Measurements from ENCODE around the gene WDR37.

The WDR37 gene

GRCh38 chr10:1124796-1125195 lies 68.6 kb downstream of the WDR37 start:
- DNase-seq: no peak

DNA sequence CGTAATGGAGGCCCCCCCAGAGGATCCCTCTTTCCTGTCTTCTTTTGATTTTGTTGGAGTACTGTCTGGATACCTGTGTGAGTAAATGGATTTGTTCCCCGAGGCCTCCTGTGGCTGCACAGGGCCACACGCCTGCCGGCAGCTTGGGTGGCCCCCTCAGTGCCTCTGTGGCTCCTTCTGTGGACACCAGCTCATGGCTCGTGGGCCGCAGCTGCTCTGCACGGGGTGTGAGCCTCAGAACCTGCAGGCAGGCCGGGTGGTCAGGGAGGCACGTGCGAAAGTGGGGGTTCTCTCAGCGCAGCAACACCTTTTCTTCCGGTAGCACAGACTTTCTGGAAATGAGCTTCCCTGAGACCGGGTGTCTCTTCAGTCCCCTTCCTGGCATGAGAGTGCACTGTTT lies 70.3 kb downstream of the WDR37 start:
- DNase-seq: no peak

GRCh38 chr10:1127629-1128028 lies 71.4 kb downstream of the WDR37 start:
- no peak for DNase-seq

DNA sequence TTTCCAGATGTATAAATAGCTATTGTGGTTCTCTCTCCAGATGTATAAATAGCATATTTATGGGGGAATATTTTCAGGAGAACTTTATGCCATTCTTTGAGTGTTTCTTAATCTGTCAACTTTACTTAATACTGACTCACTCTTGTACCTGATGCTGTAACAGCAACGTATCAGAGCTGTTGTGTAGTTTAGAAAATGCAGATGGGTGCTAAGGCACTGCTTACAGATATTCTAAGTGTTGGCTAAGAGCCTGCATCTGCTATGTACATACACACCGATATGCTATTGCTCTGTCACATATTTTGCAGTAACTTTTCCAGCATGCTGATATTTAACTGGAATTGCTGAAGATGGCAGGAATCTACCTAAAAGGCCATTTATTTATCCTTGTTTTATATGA lies 71.9 kb downstream of the WDR37 start:
- DNase-seq: no peak

GRCh38 chr10:1128649-1129048 lies 72.5 kb downstream of the WDR37 start:
- DNase-seq: no peak

GRCh38 chr10:1130226-1130625 lies 74.0 kb downstream of the WDR37 start:
- no peak for DNase-seq

DNA sequence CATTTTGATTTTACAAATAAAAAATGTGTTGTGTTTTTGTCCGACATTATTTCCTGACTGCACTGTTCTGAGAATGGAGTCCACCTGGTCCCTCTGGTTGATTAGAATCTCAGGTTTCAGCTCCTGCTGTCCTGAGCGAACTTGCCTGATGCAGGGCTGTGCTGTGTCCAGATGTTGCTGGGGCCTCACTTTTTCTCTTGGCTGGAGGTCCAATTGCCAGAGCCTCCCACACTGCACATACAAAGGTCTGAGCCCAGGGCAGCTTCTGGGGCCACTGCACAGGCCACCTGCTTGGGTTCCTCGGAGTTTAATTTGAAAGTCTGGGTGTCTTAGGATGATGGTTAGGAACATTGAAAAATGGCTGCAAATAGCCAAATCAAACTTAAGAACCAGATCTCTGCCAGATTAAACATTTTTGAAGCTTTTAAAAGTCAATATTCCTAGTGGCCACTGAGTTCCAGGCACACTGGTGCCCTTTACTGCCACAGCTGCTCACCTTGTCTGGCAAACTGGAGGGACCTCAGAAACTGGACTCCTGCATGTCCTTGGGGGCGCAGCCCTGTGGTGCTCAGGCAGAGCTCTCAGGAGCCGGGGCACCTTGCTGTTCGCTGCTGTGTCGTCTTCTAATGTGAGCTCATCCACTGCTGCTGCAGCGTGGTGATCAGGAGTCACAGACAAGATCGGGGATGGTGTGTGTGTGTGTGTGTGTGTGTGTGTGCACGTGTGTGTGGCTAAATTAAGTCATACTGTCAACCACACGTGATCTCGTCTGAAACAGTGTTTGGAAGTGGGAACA lies 75.0 kb downstream of the WDR37 start:
- DNase-seq: no peak

GRCh38 chr10:1132584-1132983 lies 76.4 kb downstream of the WDR37 start:
- DNase-seq: no peak

DNA sequence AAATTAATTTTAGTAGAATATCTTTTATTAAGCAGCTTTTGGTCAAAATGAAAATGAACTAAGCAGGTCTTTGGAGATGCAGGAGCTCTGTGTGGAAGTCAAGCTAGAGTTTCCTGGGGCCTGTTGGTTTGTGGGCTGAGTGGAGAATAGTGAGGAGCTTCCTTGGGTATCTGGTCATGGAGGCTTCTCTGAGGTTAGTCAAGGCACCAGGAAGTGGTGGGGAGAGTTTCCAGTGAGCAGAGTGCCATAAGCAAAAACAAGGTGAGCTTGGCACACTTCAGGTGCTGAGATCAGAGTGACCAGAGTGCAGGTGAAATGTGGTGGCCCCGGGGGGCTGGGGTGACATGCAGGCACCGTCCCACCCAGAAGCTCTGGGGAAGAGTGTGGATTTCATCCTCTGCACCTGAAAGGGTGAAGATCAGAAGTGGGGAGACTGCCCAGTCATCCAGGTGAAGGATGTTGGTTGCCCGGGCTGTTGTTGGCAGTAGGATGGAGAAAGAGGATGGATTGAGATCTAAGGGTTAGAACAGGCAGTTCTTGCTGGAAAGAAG lies 77.4 kb downstream of the WDR37 start:
- no peak for DNase-seq

- DNase-seq: no peak
Measured at GRCh38 chr10:1134156-1134555, 78.0 kb downstream of the WDR37 start.

- no peak for DNase-seq
Measured at GRCh38 chr10:1136268-1136667, 80.1 kb downstream of the WDR37 start.

- no peak for DNase-seq
Measured at GRCh38 chr10:1137499-1138163, 81.4 kb downstream of the WDR37 start.

DNA sequence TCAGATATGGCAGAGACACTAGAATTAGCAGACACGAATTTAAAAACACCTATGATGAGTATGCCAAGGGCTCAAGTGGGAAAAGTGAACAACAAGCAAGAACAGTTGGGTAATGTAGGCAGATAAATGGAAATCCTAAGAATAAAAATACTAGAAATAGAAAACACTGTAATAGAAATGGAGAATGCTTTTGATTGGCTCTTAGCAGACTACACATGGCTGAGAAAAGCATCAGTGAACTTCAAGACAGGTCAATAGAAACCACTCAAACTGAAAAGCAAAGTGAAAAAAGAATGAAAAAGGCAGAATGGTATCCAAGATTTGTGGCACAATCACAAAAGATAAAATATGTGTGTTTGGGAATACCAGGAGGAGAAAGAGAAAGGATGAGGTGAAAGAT lies 82.3 kb downstream of the WDR37 start:
- DNase-seq: no peak

- no peak for DNase-seq
Measured at GRCh38 chr10:1141261-1141660, 85.1 kb downstream of the WDR37 start.

DNA sequence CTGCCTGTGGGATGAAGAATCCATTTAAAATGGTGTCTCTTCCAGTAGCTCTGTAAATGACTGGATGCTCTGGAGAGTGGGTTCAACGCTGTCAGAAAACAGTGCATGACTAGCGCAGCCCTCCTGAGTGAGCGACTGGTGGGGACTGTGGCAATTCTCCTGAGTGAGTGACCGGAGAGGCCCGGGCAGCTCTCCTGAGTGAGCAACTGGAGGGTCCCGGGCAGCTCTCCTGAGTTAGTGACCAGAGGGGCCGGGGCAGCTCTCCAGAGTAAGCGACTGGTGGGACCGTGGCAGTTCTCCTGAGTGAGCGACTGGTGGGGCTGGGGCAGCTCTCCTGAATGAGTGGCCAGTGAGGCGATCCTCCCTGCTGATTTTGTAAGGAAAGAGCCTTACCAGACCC lies 85.5 kb downstream of the WDR37 start:
- no peak for DNase-seq

DNA sequence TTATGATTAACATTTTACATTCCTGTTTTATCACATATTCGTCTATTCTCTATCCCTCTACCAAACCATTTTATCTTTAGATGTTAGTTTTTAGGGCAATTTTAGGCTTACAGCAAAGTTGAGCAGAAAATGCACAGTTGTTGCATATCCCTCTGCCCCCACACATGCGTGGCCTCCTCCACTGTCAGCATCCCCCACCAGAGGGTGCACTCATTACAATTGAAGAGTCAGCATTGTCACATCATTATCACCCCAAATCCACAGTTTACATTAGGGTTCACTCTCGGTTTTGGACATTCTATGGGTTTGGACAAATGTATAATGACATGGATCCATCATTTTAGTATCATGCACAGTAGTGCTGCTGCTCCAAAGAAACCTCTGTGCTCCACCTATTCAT lies 86.4 kb downstream of the WDR37 start:
- DNase-seq: peak in 3 of 58 donors; percentile 5 to 15 (median 13)

DNA sequence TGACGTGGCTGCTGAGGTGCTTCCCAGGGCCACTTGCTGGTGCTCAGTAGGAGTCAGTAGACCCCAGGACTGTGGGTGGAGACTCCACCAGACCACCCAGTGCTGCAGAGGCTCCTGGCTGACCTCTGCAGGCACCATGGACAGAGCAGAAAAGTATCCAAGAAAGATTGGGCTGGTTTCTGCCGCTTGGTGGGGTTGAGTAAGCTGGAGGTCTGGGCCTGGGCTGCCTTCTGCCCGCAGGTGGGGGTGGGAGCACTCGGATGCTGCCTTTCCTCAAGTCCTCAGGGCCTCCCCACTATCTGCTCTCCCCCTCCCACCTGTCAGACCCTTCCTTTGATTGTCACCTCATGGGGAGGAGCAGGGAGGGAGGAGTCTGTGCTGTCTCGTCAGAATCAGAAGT lies 91.6 kb downstream of the WDR37 start:
- no peak for DNase-seq

DNA sequence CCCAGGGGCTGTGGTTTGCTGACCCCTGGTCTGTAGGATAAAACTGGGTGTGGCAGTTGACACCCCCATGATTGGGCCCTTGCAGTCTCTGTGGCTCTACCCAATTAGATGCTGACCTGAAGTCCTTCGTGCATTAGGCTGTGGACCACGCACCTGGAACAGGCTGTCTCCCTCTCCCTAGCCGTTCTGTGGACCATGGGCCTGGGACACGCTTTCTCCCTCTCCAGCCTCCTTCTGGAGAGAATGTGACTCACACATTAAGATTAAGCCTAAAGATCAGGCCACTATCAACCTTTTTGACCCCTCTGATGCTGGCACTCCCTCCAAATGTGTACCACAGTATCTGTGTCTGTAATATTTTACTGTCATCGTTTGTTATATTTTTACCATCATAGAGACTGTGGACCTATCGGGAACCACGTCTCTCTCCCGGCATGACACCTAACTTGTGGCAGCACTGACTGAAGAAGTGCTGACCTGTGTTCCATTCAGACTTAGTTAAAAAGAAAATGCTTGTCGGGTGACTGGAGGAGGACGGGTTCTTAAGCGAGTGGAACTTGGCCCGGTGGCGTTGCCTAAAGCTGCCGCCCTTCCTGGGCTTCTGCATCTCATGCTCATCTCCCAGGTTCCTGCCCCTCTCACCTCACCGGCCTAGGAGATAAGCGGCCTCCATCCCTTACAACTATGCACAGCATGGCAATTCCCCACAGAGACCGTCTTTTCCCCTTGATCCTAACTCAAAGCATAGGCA lies 92.8 kb downstream of the WDR37 start:
- DNase-seq: no peak

GRCh38 chr10:1149793-1150637 lies 93.8 kb downstream of the WDR37 start:
- no peak for DNase-seq

DNA sequence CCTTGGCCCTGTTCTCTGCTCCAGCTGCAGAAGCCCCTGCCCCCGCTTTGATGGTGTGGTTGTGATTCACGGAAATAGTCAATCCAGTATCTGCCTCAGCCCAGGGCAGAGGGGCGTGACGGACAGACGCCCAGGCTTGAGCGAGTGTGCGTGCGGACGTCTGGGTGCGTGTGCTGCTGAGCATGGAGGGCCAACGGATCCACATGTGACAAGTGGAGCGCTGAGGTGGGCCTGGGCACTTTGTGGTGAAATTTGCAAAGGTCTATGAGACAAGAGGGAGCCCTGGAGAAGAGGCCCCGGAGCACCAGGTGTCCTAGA lies 94.4 kb downstream of the WDR37 start:
- DNase-seq: no peak

All from anterior cingulate cortex (tissue), 58 donors.